ENCODE measurements around the gene NIPAL1.

NIPAL1 gene

DNA sequence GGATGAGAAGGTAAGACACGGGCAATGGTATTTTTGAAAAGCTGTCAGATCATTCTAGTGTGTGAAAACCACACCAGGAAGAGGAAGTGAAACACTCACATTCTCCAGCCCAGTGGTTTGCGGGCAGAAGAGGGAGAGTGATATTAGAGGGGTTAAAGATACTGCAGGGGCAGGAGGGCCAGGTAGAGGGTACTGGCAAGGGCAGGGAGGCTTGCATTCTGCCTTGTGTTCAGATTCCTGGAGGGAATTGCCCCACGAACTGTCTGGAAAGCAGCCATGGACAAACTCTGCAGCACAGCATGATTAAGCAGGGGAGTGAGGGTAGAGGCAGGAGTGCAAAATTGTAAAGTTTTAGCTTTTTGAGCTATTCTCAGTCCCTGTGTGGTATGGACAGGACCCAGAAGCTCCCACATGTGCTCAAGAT, 30.9 kb downstream of the NIPAL1 start:
- FAIRE-seq (peak; percentile 95), DNase-seq (ENCODE audit: insufficient read length, low spot score) (no peak)
- TF ChIP-seq PAX5 (IDR thresholded peaks at IDR 0.05; ENCODE audit: insufficient read depth, low read length, severe bottlenecking), result peak; percentile 11
- peak; percentile 92 for TF ChIP-seq POU2F2 (IDR thresholded peaks at IDR 0.05; ENCODE audit: low read depth, low read length)
- 0 out of 2 replicates have a peak, but pooled peaks have one; percentile 22 for TF ChIP-seq POLR2A (IDR thresholded peaks at IDR 0.05; ENCODE audit: low read depth, low read length)
- TF ChIP-seq SPI1 (IDR thresholded peaks at IDR 0.05; ENCODE audit: low read depth, low read length), result peak; percentile 100
- peak; percentile 29; the same call in 1 of the 2 replicates for TF ChIP-seq POLR2AphosphoS5 (IDR thresholded peaks at IDR 0.05; ENCODE audit: low read depth, low read length)
- TF ChIP-seq TAF1 (IDR thresholded peaks at IDR 0.05; ENCODE audit: low read depth, low read length), result no peak

DNA sequence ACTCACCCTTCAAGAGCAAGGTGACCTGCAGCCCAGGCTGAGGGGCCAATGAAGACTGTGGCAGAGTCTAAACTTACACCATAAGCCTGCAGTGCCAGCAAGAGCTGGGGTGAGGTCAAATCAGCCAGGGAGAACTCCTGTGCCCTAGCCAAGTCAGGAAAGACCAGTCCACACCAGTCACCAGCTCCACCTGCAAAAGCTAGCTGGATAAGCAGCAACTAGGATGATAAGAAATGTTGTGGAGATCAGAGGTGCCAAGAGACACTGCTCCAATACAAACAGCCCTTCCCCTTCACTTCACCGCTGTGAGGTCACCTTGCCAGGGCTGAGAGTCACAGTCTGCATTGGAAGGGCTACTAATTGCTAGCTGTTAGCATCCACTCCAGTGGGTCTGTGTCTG, 31.3 kb downstream of the NIPAL1 start:
- no peak for DNase-seq (ENCODE audit: insufficient read length, low spot score)
- FAIRE-seq, result no peak
- TF ChIP-seq TAF1 (IDR thresholded peaks at IDR 0.05; ENCODE audit: low read depth, low read length) (no peak), SPI1 (IDR thresholded peaks at IDR 0.05; ENCODE audit: low read depth, low read length) (no peak), POU2F2 (IDR thresholded peaks at IDR 0.05; ENCODE audit: low read depth, low read length) (no peak), POLR2AphosphoS5 (IDR thresholded peaks at IDR 0.05; ENCODE audit: low read depth, low read length) (no peak), PAX5 (IDR thresholded peaks at IDR 0.05; ENCODE audit: insufficient read depth, low read length, severe bottlenecking) (no peak), POLR2A (IDR thresholded peaks at IDR 0.05; ENCODE audit: low read depth, low read length) (no peak)

DNA sequence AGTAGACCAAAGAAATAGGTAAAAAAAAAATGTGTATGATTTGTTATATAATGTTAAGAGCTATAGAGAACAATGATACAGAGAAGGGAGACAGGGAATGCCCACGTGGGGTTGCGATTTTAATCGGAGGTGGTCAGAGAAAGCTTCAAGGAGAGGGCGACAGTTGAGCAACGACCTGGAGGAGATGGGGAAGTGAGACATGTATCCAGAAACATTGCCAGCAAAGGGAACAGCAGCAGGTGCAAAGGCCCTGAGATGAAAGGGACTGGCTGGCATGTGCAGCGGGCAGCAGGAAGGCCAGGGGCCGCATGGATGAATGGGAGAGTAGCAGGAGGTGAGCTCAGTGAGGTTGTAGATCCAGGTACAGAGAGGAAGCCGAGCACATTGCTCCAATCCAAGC, 32.9 kb downstream of the NIPAL1 start:
- FAIRE-seq (no peak), DNase-seq (ENCODE audit: insufficient read length, low spot score) (no peak)
- TF ChIP-seq POU2F2 (IDR thresholded peaks at IDR 0.05; ENCODE audit: low read depth, low read length) (no peak), SPI1 (IDR thresholded peaks at IDR 0.05; ENCODE audit: low read depth, low read length) (peak; percentile 57)

DNA sequence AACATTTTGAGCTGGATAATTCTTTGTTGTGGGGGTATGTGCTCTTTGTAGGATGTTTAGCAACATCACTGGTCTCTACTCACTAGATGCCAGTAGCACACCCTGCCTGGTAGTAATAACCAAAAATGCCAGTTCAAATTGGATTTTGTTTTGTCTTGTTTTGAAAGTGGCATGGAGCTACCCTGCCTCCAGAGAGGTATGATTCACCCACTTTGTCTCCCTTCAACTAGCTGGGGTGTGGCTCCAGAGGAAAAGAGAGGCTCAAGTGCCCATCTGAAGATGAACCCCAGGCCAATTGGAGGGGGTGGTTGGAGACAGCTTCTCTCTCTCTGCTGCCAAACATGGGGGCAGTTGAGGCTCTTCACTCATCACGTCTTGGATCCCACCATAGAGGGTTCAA, 34.5 kb downstream of the NIPAL1 start:
- DNase-seq (ENCODE audit: insufficient read length, low spot score) (no peak), FAIRE-seq (no peak)
- no peak for TF ChIP-seq POLR2AphosphoS5 (IDR thresholded peaks at IDR 0.05; ENCODE audit: low read depth, low read length)
- TF ChIP-seq TAF1 (IDR thresholded peaks at IDR 0.05; ENCODE audit: low read depth, low read length), result no peak
- no peak for TF ChIP-seq POU2F2 (IDR thresholded peaks at IDR 0.05; ENCODE audit: low read depth, low read length)
- TF ChIP-seq POLR2A (IDR thresholded peaks at IDR 0.05; ENCODE audit: low read depth, low read length), result no peak
- no peak for TF ChIP-seq PAX5 (IDR thresholded peaks at IDR 0.05; ENCODE audit: insufficient read depth, low read length, severe bottlenecking)
- TF ChIP-seq SPI1 (IDR thresholded peaks at IDR 0.05; ENCODE audit: low read depth, low read length), result no peak

DNA sequence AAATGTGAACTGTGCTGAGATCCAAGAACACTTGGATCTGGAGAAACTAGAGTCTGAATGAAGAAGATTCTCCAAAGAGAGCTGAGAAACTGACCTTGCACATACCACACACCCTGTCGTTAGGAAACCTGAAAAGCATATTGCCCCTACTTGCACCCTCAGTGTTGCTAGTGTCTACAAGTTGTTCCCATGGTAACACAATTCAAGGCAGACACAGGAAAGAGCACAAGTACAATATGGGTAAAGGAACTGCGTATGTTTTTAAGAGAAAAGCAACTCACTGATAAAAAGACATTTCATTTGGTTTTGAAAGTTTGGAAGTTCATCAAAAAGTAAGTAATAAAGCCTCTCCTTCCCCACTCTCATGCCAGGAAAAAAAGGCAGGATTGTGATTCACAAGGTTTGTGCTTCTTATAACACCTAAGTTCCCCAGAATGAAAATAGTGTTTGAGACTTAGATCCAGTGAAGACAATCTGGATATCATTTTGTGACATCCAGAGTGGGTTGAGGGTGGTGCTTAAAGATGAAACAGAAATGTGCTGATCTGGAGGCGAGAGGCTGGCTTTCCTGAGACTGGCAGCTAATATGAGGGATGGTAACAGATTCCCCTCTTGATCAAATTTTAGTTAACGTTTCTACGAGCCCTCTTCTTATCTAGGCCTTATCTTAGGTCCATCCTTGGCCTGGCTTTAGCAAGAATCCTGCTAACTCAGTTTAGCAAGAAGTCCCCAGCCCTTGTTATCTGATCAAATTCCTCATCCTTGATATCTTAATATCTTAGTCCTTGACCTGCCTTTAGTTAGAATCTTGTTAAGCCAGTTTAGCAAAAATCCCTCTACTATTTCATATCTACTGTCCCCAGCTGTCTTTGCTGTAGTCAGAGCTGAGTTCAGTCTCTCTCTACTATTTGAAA, 42.3 kb downstream of the NIPAL1 start:
- no peak for DNase-seq (ENCODE audit: insufficient read length, low spot score)
- FAIRE-seq, result no peak
- no peak for TF ChIP-seq PAX5 (IDR thresholded peaks at IDR 0.05; ENCODE audit: insufficient read depth, low read length, severe bottlenecking)

DNA sequence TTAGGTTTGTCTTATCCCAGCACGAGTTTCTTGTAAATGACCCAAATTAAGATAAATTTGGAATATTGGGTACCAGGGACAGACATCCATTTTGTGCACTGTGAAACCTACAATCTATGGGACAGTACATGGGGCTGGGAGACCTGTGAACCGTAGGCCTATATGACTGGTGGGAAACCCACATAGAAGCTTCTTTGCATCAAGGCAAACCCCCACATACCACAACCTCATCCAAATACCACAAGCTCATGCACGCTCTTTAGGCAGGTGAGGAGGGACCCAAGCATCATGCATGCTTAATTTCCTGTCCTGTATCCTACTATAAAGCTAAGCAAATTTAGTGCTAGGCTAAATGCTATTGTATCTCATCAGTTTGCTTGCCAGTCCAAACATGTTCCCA, 47.8 kb downstream of the NIPAL1 start:
- FAIRE-seq (peak; percentile 63), DNase-seq (ENCODE audit: insufficient read length, low spot score) (peak; percentile 17)
- TF ChIP-seq POLR2A (IDR thresholded peaks at IDR 0.05; ENCODE audit: low read depth, low read length), result no peak
- TF ChIP-seq POU2F2 (IDR thresholded peaks at IDR 0.05; ENCODE audit: low read depth, low read length), result peak; percentile 96; the same call in 1 of the 2 replicates

DNA sequence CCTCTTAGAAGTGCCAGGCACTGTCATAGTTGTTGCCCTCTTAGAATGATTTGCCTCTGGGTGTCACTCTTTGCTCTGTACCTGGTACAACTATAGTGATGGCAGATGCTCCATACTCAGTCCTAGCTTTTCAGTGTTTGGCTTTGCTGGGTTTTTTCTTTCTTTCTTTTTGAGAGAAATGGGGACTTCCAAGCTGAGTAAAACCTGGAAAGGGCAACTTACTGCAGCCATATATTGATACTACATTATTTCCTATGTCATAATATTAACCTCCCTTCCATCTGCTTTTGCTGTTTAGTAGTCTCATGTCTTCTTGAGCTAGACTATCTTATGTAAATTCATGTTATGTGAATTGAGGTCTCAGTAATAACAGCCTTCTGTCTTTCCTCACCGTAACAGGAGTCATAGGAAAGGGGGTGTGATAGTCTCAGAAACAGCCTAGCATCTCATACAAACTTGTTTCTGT, 49.0 kb downstream of the NIPAL1 start:
- peak; percentile 85 for FAIRE-seq
- no peak for DNase-seq (ENCODE audit: insufficient read length, low spot score)
- TF ChIP-seq TAF1 (IDR thresholded peaks at IDR 0.05; ENCODE audit: low read depth, low read length) (no peak), PAX5 (IDR thresholded peaks at IDR 0.05; ENCODE audit: insufficient read depth, low read length, severe bottlenecking) (no peak), POLR2A (IDR thresholded peaks at IDR 0.05; ENCODE audit: low read depth, low read length) (no peak), POLR2AphosphoS5 (IDR thresholded peaks at IDR 0.05; ENCODE audit: low read depth, low read length) (no peak), POU2F2 (IDR thresholded peaks at IDR 0.05; ENCODE audit: low read depth, low read length) (no peak), SPI1 (IDR thresholded peaks at IDR 0.05; ENCODE audit: low read depth, low read length) (no peak)

DNA sequence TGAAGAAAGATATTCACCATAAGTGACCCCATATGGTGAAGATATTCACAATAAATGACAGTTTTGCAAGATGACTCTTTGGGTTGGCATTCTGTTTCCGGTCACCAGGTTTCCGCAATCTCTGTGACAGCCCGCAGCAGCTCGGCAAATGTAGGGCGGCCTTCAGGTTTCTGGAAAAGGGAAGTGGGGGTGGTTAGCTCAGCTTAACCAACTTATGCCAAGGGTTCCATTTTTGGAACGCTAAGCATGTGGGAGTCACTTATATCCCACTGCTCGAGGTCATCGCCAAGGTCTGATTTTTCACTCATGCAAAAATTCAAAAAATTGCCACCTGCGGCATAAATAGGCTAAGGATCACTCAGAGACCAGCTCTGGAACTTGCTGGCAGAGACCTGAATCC, 51.0 kb downstream of the NIPAL1 start:
- FAIRE-seq (no peak), DNase-seq (ENCODE audit: insufficient read length, low spot score) (no peak)

DNA sequence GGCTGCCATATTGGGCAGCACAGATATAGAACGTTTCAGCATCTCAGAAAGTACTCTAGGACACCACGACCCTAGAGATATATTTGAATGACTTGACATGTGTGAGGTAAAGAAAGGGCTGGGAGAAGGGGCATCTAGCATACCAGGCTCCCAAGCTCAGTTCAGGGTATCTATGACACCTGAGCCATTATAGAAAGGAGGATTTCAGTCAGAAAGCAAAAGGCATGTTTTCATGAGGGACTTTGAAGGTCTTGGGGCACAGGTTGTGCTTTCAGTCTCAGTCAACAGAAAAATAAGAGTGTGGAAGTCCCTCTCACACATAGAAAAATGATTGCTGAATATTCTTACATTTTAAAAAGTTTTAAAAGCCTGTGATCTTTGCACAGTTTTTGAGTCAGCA, 51.6 kb downstream of the NIPAL1 start:
- FAIRE-seq (no peak), DNase-seq (ENCODE audit: insufficient read length, low spot score) (no peak)
- TF ChIP-seq TAF1 (IDR thresholded peaks at IDR 0.05; ENCODE audit: low read depth, low read length) (no peak), PAX5 (IDR thresholded peaks at IDR 0.05; ENCODE audit: insufficient read depth, low read length, severe bottlenecking) (no peak), POLR2A (IDR thresholded peaks at IDR 0.05; ENCODE audit: low read depth, low read length) (no peak), POLR2AphosphoS5 (IDR thresholded peaks at IDR 0.05; ENCODE audit: low read depth, low read length) (no peak), POU2F2 (IDR thresholded peaks at IDR 0.05; ENCODE audit: low read depth, low read length) (no peak)

More for the DNA sequence above, 51.0 kb downstream of the NIPAL1 start:
- TF ChIP-seq POLR2AphosphoS5 (IDR thresholded peaks at IDR 0.05; ENCODE audit: low read depth, low read length) (no peak), TAF1 (IDR thresholded peaks at IDR 0.05; ENCODE audit: low read depth, low read length) (no peak)

DNA sequence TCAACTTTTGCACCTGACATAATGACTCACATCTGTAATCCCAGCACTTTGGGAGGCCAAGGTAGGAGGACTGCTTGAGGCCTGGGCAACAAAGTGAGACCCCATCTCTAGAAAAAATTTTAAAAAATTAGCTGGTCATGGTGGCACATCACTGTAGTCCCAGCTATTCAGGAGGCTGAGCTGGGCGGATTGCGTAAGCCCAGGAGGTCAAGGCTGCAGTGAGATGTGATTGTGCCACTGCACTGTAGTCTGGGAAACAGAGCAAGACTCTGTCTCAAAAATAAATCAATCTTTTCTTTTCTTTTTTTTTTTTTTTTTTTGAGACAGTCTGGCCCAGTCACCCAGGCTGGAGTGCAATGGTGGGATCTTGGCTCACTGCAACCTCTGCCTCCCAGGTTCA, 52.5 kb downstream of the NIPAL1 start:
- FAIRE-seq, result no peak

More for the DNA sequence above, 52.5 kb downstream of the NIPAL1 start:
- no peak for TF ChIP-seq TAF1 (IDR thresholded peaks at IDR 0.05; ENCODE audit: low read depth, low read length)
- TF ChIP-seq POU2F2 (IDR thresholded peaks at IDR 0.05; ENCODE audit: low read depth, low read length), result no peak
- no peak for DNase-seq (ENCODE audit: insufficient read length, low spot score)

All from GM12891 (cell line).